COR-L47 (cell line): ENCODE results near the gene NPHP1.
"Not testable (repeated sequence)": the region's sequence is repeated elsewhere in the genome, so short reads cannot be mapped to it uniquely, and the experiment has no call there.

Experiments
- DNase-seq: peaks from one replicate; lab custom pipeline; 2025; lab: John Stamatoyannopoulos, UW

NPHP1 gene

DNA sequence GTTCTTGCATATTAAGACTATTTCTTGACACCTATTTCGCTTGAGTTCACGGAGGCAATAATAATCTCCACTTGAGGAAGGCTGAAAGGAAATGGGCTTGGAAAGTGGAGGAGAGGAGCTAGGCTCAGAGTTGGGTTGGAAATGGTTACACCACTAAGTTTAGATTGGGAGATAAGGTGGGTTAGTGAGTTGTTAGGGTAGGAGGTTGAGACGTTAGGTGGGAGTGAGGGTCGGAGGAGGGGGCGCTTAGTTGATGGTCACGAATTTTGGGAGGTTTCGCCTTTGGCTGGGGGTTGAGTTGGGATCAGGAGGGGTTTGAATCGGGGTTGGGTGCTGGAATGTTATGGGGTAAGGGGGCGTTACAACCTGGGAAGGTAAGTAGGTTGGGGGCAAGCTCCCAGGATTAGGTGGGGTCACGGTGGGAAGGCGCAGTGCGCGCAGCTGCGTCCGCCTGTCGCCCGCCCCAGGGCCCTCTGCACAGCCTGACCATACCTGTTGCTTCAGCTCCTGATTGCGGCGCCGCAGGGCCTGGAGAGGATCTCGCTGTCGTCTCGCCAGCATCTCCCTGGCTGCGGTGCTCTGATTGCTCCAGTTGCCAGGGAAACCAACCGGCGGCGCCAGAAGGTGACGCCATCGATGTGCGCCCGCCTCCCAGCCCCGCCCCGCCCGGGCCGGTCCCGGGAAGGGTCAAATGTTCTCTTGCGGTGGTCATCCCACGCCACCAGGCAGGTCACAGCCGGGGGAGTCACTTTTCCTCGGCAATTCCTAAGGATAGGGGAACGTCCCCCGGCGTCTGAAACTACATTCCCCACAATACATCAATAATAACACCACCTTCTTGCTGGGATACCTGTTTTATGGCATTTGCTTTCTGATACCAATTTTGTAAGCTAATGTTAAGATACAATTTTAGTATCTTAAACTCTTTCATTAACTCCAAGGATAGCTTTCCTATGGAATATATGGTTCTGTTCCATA lies at the start of gene NPHP1:
Gene NPHP1 (minus strand): TSS at position 606 of the 978 bp plus-strand sequence. CDS start 45 bp downstream, at position 561.
- peak; percentile 89 for DNase-seq

- DNase-seq: not testable (repeated sequence)
These were observed 43.4 kb upstream of the NPHP1 start for GRCh38 chr2:110248081-110248795.

DNA sequence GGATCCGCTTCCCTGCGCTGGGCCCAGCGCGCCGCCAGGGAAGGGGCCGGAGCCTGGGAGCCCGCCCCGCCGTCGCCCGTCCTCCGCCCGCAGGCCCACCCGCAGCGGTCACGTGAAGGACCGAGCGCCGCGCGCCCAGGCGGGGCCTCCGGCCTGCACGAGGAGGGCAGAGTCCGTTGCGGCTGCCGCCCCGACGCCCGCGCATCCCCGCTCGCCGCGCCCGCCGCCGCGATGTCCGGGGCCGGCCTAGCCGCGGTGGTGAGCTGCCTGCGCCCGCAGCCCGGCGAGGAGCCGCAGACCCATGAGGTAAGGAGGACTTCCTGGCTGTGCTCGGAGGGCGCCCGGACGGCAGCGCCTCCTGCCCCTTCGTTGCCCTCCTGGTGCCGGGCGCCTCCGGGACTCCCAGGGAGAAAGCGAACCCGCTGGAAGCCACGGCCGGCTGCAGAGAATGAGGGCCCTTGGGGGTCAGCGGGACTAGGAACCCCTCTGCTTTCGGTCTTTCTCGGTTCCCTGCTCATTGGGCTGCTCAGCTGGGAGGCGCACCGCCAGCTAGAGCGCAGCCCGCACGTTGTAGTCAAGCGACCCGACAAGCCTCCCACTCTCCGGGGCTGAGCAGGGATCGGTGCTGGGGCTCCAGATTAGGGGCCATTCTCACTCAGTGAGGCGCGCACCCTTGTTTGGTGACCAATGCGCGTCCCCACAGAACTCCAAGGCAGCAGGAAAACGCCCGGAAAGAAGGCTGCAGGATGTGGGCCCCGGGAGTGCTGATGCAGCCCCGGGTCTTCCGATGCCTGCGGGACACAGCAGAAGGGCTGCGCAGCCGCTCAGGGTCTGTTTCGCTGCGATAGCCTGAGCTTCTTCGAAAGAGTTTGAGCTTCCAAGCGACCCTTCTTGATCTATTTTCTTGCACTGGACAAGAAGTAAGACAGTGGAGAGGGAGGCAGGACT lies 40.9 kb upstream of the NPHP1 start:
- DNase-seq: not testable (repeated sequence)

GRCh38 chr2:110243283-110243682 lies 38.5 kb upstream of the NPHP1 start:
- not testable (repeated sequence) for DNase-seq

GRCh38 chr2:110234514-110234913 lies 29.7 kb upstream of the NPHP1 start:
- not testable (repeated sequence) for DNase-seq

- DNase-seq: not testable (repeated sequence)
These were observed 25.1 kb upstream of the NPHP1 start for GRCh38 chr2:110229886-110230285.

DNA sequence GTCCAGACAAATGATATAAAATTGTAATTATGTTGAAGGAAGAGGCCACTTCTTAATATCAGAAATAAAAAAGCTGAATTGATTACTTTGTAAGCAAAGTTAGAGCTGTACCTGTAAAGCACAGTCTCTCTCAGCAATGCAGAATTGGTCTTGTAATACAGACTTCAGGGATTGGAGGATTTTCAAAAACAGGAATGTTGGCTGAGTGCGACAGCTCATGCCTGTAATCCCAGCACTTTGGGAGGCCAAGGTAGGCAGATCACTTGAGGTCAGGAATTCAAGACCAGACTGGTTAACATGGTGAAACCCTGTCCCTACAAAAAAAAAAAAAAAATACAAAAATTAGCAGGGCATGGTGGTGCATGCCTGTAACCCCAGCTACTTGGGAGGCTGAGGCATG lies 17.8 kb upstream of the NPHP1 start:
- not testable (repeated sequence) for DNase-seq

GRCh38 chr2:110221938-110222337 lies 17.1 kb upstream of the NPHP1 start:
- DNase-seq: no peak

DNA sequence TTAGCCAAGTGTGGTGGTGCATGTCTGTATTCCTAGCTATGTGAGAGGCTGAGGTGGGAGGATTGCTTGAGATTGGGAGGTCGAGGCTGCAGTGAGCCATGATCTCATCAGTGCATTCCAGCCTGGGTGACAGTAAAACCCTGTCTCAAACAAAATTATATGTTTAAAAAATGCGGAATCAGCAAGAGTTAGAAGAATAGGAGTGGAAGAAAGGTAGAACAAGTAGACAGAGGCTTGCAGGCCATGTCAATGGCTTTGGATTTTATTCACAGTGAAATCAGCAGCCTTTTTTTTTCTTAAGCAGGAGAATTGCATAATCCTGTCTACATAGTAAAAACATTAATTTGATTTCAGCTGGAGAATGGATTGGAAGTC lies 15.4 kb upstream of the NPHP1 start:
- no peak for DNase-seq

- no peak for DNase-seq
These were observed 14.8 kb upstream of the NPHP1 start for GRCh38 chr2:110219496-110220189.

GRCh38 chr2:110218889-110219288 lies 14.1 kb upstream of the NPHP1 start:
- DNase-seq: not testable (repeated sequence)

DNA sequence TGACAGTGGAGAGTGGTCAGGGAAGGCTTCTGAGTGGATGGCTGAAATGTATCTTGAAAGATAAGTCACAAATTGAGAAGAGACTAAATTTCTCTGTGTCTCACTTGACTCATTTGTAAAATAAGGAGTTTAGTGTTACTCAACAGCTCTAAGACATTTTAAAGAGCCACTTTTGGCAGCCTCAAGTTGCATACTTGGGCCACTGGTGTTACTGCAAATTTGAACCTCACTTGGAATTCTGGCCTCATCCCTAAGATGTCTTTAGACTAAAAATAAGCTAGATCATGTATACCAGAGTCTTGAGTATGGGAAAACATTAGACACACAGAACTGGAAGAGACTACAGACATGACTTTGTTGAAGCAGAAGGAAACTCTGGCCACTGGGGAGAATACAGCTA lies 12.0 kb upstream of the NPHP1 start:
- DNase-seq: no peak

GRCh38 chr2:110216199-110216598 lies 11.4 kb upstream of the NPHP1 start:
- DNase-seq: no peak

DNA sequence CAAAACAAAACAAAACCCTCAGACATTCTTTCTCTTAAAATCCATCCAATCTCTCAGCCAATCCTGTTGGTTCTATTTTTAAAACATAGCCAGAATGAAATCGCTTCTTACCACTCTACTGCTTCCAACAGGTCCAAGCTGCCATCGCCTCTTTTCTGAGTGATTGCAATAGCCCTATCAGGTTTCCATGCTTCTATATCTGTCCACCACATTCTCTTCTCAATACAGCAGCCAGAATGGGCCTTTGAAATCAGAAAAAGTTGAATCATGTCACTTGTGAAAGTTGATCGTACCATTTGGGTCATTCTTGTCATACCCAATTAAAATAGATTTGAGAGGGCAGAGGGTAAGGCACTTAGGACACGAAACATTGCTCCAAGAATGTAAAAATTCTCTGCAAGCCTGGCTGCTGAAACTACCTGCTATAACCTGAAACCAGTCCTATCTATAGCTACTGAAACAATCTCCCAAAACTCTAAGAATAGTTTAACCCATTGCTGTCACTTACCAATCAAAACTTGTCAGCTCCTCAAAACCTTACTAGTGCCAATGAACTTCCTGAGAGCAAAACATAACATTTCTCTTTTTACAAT lies 10.8 kb upstream of the NPHP1 start:
- DNase-seq: no peak

- DNase-seq: no peak
These were observed 10.3 kb upstream of the NPHP1 start for GRCh38 chr2:110215091-110215490.

GRCh38 chr2:110213522-110213921 lies 8.7 kb upstream of the NPHP1 start:
- DNase-seq: not testable (repeated sequence)

- peak; percentile 51 for DNase-seq
These were observed 7.4 kb upstream of the NPHP1 start, which contains the start of gene MTLN for GRCh38 chr2:110211938-110212858. MTLN (minus strand) TSS chr2:110212547; CDS start chr2:110212525, 22 bp downstream.

- no peak for DNase-seq
These were observed 1.0 kb upstream of the NPHP1 start for GRCh38 chr2:110205660-110206455.

- DNase-seq: no peak
These were observed 6.8 kb downstream of the NPHP1 start for GRCh38 chr2:110198016-110198415.
